Hindlimb muscle (tissue), 1 donor: ENCODE data around the gene OTUD7B. TPM values are rescaled to one million over a fixed set of nuclear protein-coding genes. Genes with fewer than 3 reads are reported as not detected.

Source experiments
- DNase-seq: peaks from one replicate; pipeline ENCODE4 v3.0.0-alpha.2; 2013
- polyA plus RNA-seq: library from polyadenylated mRNA; unstranded; fragments of 120-200 nt; gene quantifications from one replicate; pipeline ENCODE4 v1.2.1, GENCODE V29; 2013; ENCODE audit not compliant: insufficient read length

Gene OTUD7B
- polyA plus RNA-seq, 1 donor, result 14.6 TPM

GRCh38 chr1:149916193-149916897 is 94.2 kb downstream of the OTUD7B start:
- no peak for DNase-seq

GRCh38 chr1:149915429-149916192 is 94.9 kb downstream of the OTUD7B start:
- DNase-seq, result no peak

- no peak for DNase-seq
Observed at GRCh38 chr1:149914545-149914944, 96.0 kb downstream of the OTUD7B start.

- DNase-seq, result no peak
Observed at GRCh38 chr1:149906570-149907075, 103.9 kb downstream of the OTUD7B start.

- no peak for DNase-seq
Observed at GRCh38 chr1:149903836-149904491, 106.6 kb downstream of the OTUD7B start.

GRCh38 chr1:149899460-149900284 is 110.9 kb downstream of the OTUD7B start, which contains the start of gene BOLA1:
BOLA1 (plus strand) TSS chr1:149899568; CDS start chr1:149900060, 492 bp downstream.
- peak; percentile 95 for DNase-seq

GRCh38 chr1:149896575-149896974 is 114.0 kb downstream of the OTUD7B start:
- DNase-seq, result no peak

- DNase-seq, result peak; percentile 54
Observed at GRCh38 chr1:149888999-149889289, 121.6 kb downstream of the OTUD7B start.

GRCh38 chr1:149888247-149888998 is 122.1 kb downstream of the OTUD7B start:
- peak; percentile 89 for DNase-seq

Other genes starting within 250 kb of the OTUD7B start
- gene FCGR1A, start 228.0 kb downstream of the OTUD7B start, polyA plus RNA-seq, result 3.0 TPM
- gene BOLA1, start 111.2 kb downstream of the OTUD7B start, polyA plus RNA-seq, result 14.4 TPM
- gene SV2A, start 92.9 kb downstream of the OTUD7B start, polyA plus RNA-seq, result 2.1 TPM
- gene SF3B4, start 82.9 kb downstream of the OTUD7B start, polyA plus RNA-seq, result 41.1 TPM
- 10.0 TPM for gene MTMR11, start 73.8 kb downstream of the OTUD7B start, polyA plus RNA-seq
- gene VPS45, start 57.0 kb upstream of the OTUD7B start, polyA plus RNA-seq, result 42.9 TPM
- 102 TPM for gene PLEKHO1, start 139.2 kb upstream of the OTUD7B start, polyA plus RNA-seq
- 35.2 TPM for gene ANP32E, start 225.4 kb upstream of the OTUD7B start, polyA plus RNA-seq
- 6.3 TPM for gene CA14, start 247.0 kb upstream of the OTUD7B start, polyA plus RNA-seq